ENCODE results near the gene TEX52. TPM values are rescaled to one million over a fixed set of nuclear protein-coding genes. Genes with fewer than 3 reads are reported as not detected.
A peak's percentile ranks its signal among the peaks of the same experiment; 100 is the strongest.

Gene TEX52
- total and polyA plus RNA-seq, 2 of the 13 experiments (the other 11 are each of a cell fraction or from before 2014, with no cell fraction given) = 0.05 TPM; not detected in 1

GRCh38 chr12:2877953-2878732 is 21.3 kb upstream of the TEX52 start (continued):
- TF ChIP-seq SRY (CRISPR knock-in tag; IDR thresholded peaks at IDR 0.05) = 0 out of 2 replicates have a peak, but pooled peaks have one; percentile 59
- TF ChIP-seq E2F1 (CRISPR knock-in tag; IDR thresholded peaks at IDR 0.05) = no peak
- no peak for TF ChIP-seq CBX2 (IDR thresholded peaks at IDR 0.05; ENCODE audit: low read depth, low read length)
- no peak for TF ChIP-seq CBX2 (CRISPR knock-in tag; IDR thresholded peaks at IDR 0.05; ENCODE audit: low read depth)
- no peak for TF ChIP-seq ZNF777 (CRISPR knock-in tag; IDR thresholded peaks at IDR 0.05)
- TF ChIP-seq MED1 (CRISPR knock-in tag; IDR thresholded peaks at IDR 0.05) = no peak
- TF ChIP-seq ZBTB1 (CRISPR knock-in tag; IDR thresholded peaks at IDR 0.05; ENCODE audit: borderline replicate concordance) = no peak
- TF ChIP-seq ZSCAN9 (CRISPR knock-in tag; IDR thresholded peaks at IDR 0.05; ENCODE audit: borderline replicate concordance) = no peak
- TF ChIP-seq ZNF3 (CRISPR knock-in tag; IDR thresholded peaks at IDR 0.05) = no peak
- TF ChIP-seq ERF (CRISPR knock-in tag; IDR thresholded peaks at IDR 0.05) = no peak
- 0 out of 2 replicates have a peak, but pooled peaks have one; percentile 33 for TF ChIP-seq ZNF230 (CRISPR knock-in tag; IDR thresholded peaks at IDR 0.05)
- TF ChIP-seq GMEB2 (CRISPR knock-in tag; IDR thresholded peaks at IDR 0.05; ENCODE audit: low read depth) = no peak
- no peak; the same call in 1 of the 2 replicates for TF ChIP-seq FOSL2 (CRISPR knock-in tag; IDR thresholded peaks at IDR 0.05)
- no peak for TF ChIP-seq ZEB1 (IDR thresholded peaks at IDR 0.05; ENCODE audit: insufficient replicate concordance, low read depth)
- no peak for TF ChIP-seq CC2D1A (CRISPR knock-in tag; IDR thresholded peaks at IDR 0.05)
- no peak for TF ChIP-seq ZNF839 (CRISPR knock-in tag; IDR thresholded peaks at IDR 0.05; ENCODE audit: borderline replicate concordance)
- TF ChIP-seq REPIN1 (CRISPR knock-in tag; IDR thresholded peaks at IDR 0.05; ENCODE audit: borderline replicate concordance, low read depth) = no peak
- 0 out of 2 replicates have a peak, but pooled peaks have one; percentile 15 for TF ChIP-seq SPEN (CRISPR knock-in tag; IDR thresholded peaks at IDR 0.05; ENCODE audit: low read depth)
- TF ChIP-seq ZNF747 (CRISPR knock-in tag; IDR thresholded peaks at IDR 0.05; ENCODE audit: borderline replicate concordance) = no peak
- no peak for TF ChIP-seq TRIM22 (IDR thresholded peaks at IDR 0.05)
- no peak for TF ChIP-seq LCORL (IDR thresholded peaks at IDR 0.05)
- TF ChIP-seq LCORL (CRISPR knock-in tag; IDR thresholded peaks at IDR 0.05) = no peak
- TF ChIP-seq KLF6 (CRISPR knock-in tag; IDR thresholded peaks at IDR 0.05) = no peak
- TF ChIP-seq ZNF879 (CRISPR knock-in tag; IDR thresholded peaks at IDR 0.05) = no peak
- no peak for TF ChIP-seq SOX5 (CRISPR knock-in tag; IDR thresholded peaks at IDR 0.05; ENCODE audit: borderline replicate concordance)
- no peak for TF ChIP-seq GPN1 (CRISPR knock-in tag; IDR thresholded peaks at IDR 0.05; ENCODE audit: borderline replicate concordance)
- TF ChIP-seq HMG20B (CRISPR knock-in tag; conservative IDR thresholded peaks at IDR 0.05) = no peak
- no peak for TF ChIP-seq SRSF9 (IDR thresholded peaks at IDR 0.05; ENCODE audit: borderline replicate concordance, insufficient read depth, low read depth, low read length, poor library complexity, severe bottlenecking)

Measured in HepG2 (cell line).